GM19395 (cell line): ENCODE measurements around the gene NOXA1.
A peak's percentile ranks its signal among the peaks of the same experiment; 100 is the strongest.

Experiments
- ATAC-seq: cut with Tn5 transposase; IDR thresholded peaks from one replicate; pipeline ENCODE4 v1.9.1; 2021; ENCODE audit warnings: mild to moderate bottlenecking, moderate library complexity; ENCODE audit not compliant: unreplicated experiment

Gene NOXA1

GRCh38 chr9:137423514-137424291, 510 bp downstream of the NOXA1 start:
- ATAC-seq: peak; percentile 33

- ATAC-seq: no peak
Measured at GRCh38 chr9:137426018-137426681, 3.0 kb downstream of the NOXA1 start.

- ATAC-seq: no peak
Measured at GRCh38 chr9:137427454-137428310, 4.5 kb downstream of the NOXA1 start.

GRCh38 chr9:137428311-137428630, 5.1 kb downstream of the NOXA1 start:
- no peak for ATAC-seq

GRCh38 chr9:137428841-137429545, 5.8 kb downstream of the NOXA1 start:
- no peak for ATAC-seq

GRCh38 chr9:137429546-137429890, 6.3 kb downstream of the NOXA1 start:
- ATAC-seq: no peak

GRCh38 chr9:137429974-137430722, 7.0 kb downstream of the NOXA1 start:
- ATAC-seq: no peak

- ATAC-seq: no peak
Measured at GRCh38 chr9:137430723-137431415, 7.7 kb downstream of the NOXA1 start.

GRCh38 chr9:137431416-137431931, 8.3 kb downstream of the NOXA1 start:
- ATAC-seq: no peak

- no peak for ATAC-seq
Measured at GRCh38 chr9:137432687-137433348, 9.6 kb downstream of the NOXA1 start.

GRCh38 chr9:137433349-137433915, 10.2 kb downstream of the NOXA1 start:
- no peak for ATAC-seq

- no peak for ATAC-seq
Measured at GRCh38 chr9:137433916-137434431, 10.8 kb downstream of the NOXA1 start.

GRCh38 chr9:137434498-137435380, 11.5 kb downstream of the NOXA1 start:
- ATAC-seq: no peak

GRCh38 chr9:137435381-137435891, 12.2 kb downstream of the NOXA1 start:
- no peak for ATAC-seq

GRCh38 chr9:137435980-137436760, 13.0 kb downstream of the NOXA1 start:
- ATAC-seq: no peak

- no peak for ATAC-seq
Measured at GRCh38 chr9:137436761-137437600, 13.8 kb downstream of the NOXA1 start.
